Effector CD4-positive, alpha-beta T cell (primary cell): ENCODE measurements around the gene CCNB3.

Experiments
- DNase-seq: peaks from one replicate; pipeline ENCODE4 v3.0.0-alpha.2; 2020

Gene CCNB3

GRCh38 chrX:50375481-50376267, 171.1 kb downstream of the CCNB3 start:
- DNase-seq = no peak

- DNase-seq = no peak
These were observed 177.3 kb downstream of the CCNB3 start for GRCh38 chrX:50381729-50382415.

GRCh38 chrX:50386520-50386919, 182.0 kb downstream of the CCNB3 start:
- no peak for DNase-seq

- DNase-seq = no peak
These were observed 189.3 kb downstream of the CCNB3 start for GRCh38 chrX:50393902-50394301.
